Measurements from ENCODE around the gene ATXN1.

DNA sequence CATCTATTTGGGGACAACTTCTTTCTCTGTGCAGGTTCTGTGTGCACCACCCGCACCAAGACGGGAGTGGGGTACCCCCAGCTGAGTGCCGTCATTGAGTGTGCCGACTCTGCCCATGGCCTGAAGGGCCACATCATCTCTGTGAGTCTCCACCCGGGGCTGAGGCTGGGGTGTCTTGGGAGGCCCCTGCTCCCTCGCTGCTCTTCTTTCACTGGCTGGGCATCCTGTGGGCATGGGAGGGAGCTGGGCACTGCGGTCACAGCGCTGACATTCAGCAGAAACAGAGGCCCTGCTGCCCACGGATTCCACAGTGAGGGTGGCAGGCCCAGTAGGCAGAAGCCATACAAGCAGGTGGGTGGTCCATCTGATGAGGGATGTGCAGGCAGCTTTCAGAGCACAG, 482.5 kb downstream of the ATXN1 start:
- TF ChIP-seq, protein P1, sequence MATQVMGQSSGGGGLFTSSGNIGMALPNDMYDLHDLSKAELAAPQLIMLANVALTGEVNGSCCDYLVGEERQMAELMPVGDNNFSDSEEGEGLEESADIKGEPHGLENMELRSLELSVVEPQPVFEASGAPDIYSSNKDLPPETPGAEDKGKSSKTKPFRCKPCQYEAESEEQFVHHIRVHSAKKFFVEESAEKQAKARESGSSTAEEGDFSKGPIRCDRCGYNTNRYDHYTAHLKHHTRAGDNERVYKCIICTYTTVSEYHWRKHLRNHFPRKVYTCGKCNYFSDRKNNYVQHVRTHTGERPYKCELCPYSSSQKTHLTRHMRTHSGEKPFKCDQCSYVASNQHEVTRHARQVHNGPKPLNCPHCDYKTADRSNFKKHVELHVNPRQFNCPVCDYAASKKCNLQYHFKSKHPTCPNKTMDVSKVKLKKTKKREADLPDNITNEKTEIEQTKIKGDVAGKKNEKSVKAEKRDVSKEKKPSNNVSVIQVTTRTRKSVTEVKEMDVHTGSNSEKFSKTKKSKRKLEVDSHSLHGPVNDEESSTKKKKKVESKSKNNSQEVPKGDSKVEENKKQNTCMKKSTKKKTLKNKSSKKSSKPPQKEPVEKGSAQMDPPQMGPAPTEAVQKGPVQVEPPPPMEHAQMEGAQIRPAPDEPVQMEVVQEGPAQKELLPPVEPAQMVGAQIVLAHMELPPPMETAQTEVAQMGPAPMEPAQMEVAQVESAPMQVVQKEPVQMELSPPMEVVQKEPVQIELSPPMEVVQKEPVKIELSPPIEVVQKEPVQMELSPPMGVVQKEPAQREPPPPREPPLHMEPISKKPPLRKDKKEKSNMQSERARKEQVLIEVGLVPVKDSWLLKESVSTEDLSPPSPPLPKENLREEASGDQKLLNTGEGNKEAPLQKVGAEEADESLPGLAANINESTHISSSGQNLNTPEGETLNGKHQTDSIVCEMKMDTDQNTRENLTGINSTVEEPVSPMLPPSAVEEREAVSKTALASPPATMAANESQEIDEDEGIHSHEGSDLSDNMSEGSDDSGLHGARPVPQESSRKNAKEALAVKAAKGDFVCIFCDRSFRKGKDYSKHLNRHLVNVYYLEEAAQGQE (IDR thresholded peaks at IDR 0.05): no peak
- no peak for TF ChIP-seq JUNB (IDR thresholded peaks at IDR 0.05)
- TF ChIP-seq, protein P2, sequence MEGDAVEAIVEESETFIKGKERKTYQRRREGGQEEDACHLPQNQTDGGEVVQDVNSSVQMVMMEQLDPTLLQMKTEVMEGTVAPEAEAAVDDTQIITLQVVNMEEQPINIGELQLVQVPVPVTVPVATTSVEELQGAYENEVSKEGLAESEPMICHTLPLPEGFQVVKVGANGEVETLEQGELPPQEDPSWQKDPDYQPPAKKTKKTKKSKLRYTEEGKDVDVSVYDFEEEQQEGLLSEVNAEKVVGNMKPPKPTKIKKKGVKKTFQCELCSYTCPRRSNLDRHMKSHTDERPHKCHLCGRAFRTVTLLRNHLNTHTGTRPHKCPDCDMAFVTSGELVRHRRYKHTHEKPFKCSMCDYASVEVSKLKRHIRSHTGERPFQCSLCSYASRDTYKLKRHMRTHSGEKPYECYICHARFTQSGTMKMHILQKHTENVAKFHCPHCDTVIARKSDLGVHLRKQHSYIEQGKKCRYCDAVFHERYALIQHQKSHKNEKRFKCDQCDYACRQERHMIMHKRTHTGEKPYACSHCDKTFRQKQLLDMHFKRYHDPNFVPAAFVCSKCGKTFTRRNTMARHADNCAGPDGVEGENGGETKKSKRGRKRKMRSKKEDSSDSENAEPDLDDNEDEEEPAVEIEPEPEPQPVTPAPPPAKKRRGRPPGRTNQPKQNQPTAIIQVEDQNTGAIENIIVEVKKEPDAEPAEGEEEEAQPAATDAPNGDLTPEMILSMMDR (IDR thresholded peaks at IDR 0.05): no peak
- no peak for TF ChIP-seq CHD2 (IDR thresholded peaks at IDR 0.05; ENCODE audit: low read length, partially characterized antibody)
- no peak for TF ChIP-seq EHMT2 (IDR thresholded peaks at IDR 0.05; ENCODE audit: low read depth)
- no peak for TF ChIP-seq RCOR1 (IDR thresholded peaks at IDR 0.05; ENCODE audit: low read depth, low read length)
- TF ChIP-seq EP300 (IDR thresholded peaks at IDR 0.05): no peak
- no peak for TF ChIP-seq RAD21 (conservative IDR thresholded peaks at IDR 0.05 in 1 of 2, IDR thresholded peaks at IDR 0.05 in 1 of 2)
